HG03103 (cell line): ENCODE measurements around the gene ALKBH3.

Source experiments
- ATAC-seq: cut with Tn5 transposase; IDR thresholded peaks from one replicate; pipeline ENCODE4 v1.9.1; 2021; ENCODE audit warnings: low read depth; ENCODE audit not compliant: unreplicated experiment

ALKBH3 gene

GRCh38 chr11:43936076-43936475 lies 55.4 kb downstream of the ALKBH3 start:
- ATAC-seq, result no peak

- ATAC-seq, result no peak
Observed at GRCh38 chr11:43937434-43938411, 57.1 kb downstream of the ALKBH3 start.

- ATAC-seq, result no peak
Observed at GRCh38 chr11:43941257-43941994, 60.8 kb downstream of the ALKBH3 start.

GRCh38 chr11:43942662-43943371 lies 62.2 kb downstream of the ALKBH3 start:
- ATAC-seq, result no peak

- no peak for ATAC-seq
Observed at GRCh38 chr11:43943372-43943930, 62.8 kb downstream of the ALKBH3 start.

GRCh38 chr11:43943931-43944751 lies 63.5 kb downstream of the ALKBH3 start:
- no peak for ATAC-seq

- no peak for ATAC-seq
Observed at GRCh38 chr11:43944761-43945311, 64.2 kb downstream of the ALKBH3 start.

GRCh38 chr11:43947003-43947500 lies 66.4 kb downstream of the ALKBH3 start:
- no peak for ATAC-seq

- ATAC-seq, result no peak
Observed at GRCh38 chr11:43947815-43948214, 67.2 kb downstream of the ALKBH3 start.

- ATAC-seq, result no peak
Observed at GRCh38 chr11:43948341-43949225, 68.0 kb downstream of the ALKBH3 start.

- ATAC-seq, result no peak
Observed at GRCh38 chr11:43950311-43950855, 69.8 kb downstream of the ALKBH3 start.

- no peak for ATAC-seq
Observed at GRCh38 chr11:43951231-43951630, 70.6 kb downstream of the ALKBH3 start.

GRCh38 chr11:43952020-43952400 lies 71.4 kb downstream of the ALKBH3 start:
- no peak for ATAC-seq

- no peak for ATAC-seq
Observed at GRCh38 chr11:43952401-43953342, 72.0 kb downstream of the ALKBH3 start.

GRCh38 chr11:43953521-43953920 lies 72.9 kb downstream of the ALKBH3 start:
- ATAC-seq, result no peak

- ATAC-seq, result no peak
Observed at GRCh38 chr11:43954241-43954640, 73.6 kb downstream of the ALKBH3 start.
